Right lobe of liver (tissue), 6 donors: ENCODE data around the gene ZFP64. TPM values are rescaled to one million over a fixed set of nuclear protein-coding genes. Genes with fewer than 3 reads are reported as not detected.

Experiments
- ATAC-seq, 4 donors: fragments of 200-7000 bp; cut with Tn5 transposase; one replicate each; pipeline ENCODE4 v1.9.1; 2020; ENCODE audit warnings: mild to moderate bottlenecking in 4 of 4, moderate library complexity in 4 of 4
- DNase-seq, 3 donors: peaks; one replicate each; pipeline ENCODE4 v3.0.0-alpha.2; 2020
- H3K27ac ChIP-seq, 3 donors: fragments of 200-600 bp; one replicate each; pipeline ENCODE4 v1.8.0; 2022
- H3K27me3 ChIP-seq, 2 donors: fragments of 200-600 bp; one replicate each; pipeline ENCODE4 v1.8.0; 2022
- H3K36me3 ChIP-seq, 4 donors: fragments of 200-600 bp; sonication (generic) in 1 of 4; one replicate each; pipeline versions ENCODE4 v1.5.1 to v1.8.0; 2017 to 2022; ENCODE audit warnings: control low read depth in 1 of 4
- H3K4me1 ChIP-seq, 4 donors: fragments of 200-600 bp; sonication (generic) in 1 of 4; one replicate each; pipeline versions ENCODE4 v1.5.1 to v1.8.0; 2017 to 2022; ENCODE audit warnings: control low read depth in 1 of 4
- H3K4me3 ChIP-seq, 3 donors: fragments of 200-600 bp; one replicate each; pipeline ENCODE4 v1.8.0; 2022
- H3K9me3 ChIP-seq, 4 donors: fragments of 200-600 bp; sonication (generic) in 1 of 4; one replicate each; pipeline versions ENCODE4 v1.5.1 to v1.8.0; 2017 to 2022; ENCODE audit warnings: control low read depth in 1 of 4
- POLR2A ChIP-seq: fragments of 450-650 bp; IDR thresholded peaks from one replicate; pipeline ENCODE4 v1.6.1; 2017; ENCODE audit warnings: antibody characterized with exemption, mild to moderate bottlenecking
- whole genome bisulfite sequencing: methylation state at CpG from one replicate; pipeline ENCODE4 v1.1.6; 2018; ENCODE audit warnings: low coverage, low lambda C conversion rate; ENCODE audit not compliant: insufficient coverage; ENCODE audit errors: missing lambda C conversion rate; 5-methylcytosine and 5-hydroxymethylcytosine counted together
- intact Hi-C, 2 donors: fragments of 100-400 bp; cut with DNase I; formaldehyde crosslinking; loops; one replicate each; pipeline versions ENCODE4 v1.11.2 to v1.14.1; 2022
- total RNA-seq, 6 experiments: library from RNA; depleted of rRNA in 2 of 6; stranded (reverse); fragments of >200 nt in 2 of 6; fragmentation: NEBNext Ultra II Directional in 3 of 6; extraction: Animal tissue kit (Norgen Biotek cat#: 25700) in 3 of 6; gene quantifications; one replicate each; pipeline versions ENCODE4 v1.1.0 to v1.2.4, GENCODE V29; 2016 to 2023
- TF ChIP-seq, protein P1 (sequence below), 4 donors: fragments of 200-600 bp in 3 of 4; fragments of 450-650 bp in 1 of 4; IDR thresholded peaks; one replicate each; pipeline versions ENCODE4 v1.5.1 to v1.8.0; 2016 to 2022; ENCODE audit warnings: antibody characterized with exemption in 4 of 4, mild to moderate bottlenecking in 2 of 4
- donor health status: DM: no; HTN: yes; CAD: no.
- donor health status: DM: no; HTN: no; CAD: no.
- donor health status: DM: no; HTN: no; CAD: no.
- donor health status: DM: no; HTN: yes; CAD: no.
- donor health status: DM: no; HTN: yes; CAD: no.

The ZFP64 gene
- total RNA-seq, 6 experiments from 2014 or later, result 6.0 to 11.6 (median 7.2) TPM

DNA sequence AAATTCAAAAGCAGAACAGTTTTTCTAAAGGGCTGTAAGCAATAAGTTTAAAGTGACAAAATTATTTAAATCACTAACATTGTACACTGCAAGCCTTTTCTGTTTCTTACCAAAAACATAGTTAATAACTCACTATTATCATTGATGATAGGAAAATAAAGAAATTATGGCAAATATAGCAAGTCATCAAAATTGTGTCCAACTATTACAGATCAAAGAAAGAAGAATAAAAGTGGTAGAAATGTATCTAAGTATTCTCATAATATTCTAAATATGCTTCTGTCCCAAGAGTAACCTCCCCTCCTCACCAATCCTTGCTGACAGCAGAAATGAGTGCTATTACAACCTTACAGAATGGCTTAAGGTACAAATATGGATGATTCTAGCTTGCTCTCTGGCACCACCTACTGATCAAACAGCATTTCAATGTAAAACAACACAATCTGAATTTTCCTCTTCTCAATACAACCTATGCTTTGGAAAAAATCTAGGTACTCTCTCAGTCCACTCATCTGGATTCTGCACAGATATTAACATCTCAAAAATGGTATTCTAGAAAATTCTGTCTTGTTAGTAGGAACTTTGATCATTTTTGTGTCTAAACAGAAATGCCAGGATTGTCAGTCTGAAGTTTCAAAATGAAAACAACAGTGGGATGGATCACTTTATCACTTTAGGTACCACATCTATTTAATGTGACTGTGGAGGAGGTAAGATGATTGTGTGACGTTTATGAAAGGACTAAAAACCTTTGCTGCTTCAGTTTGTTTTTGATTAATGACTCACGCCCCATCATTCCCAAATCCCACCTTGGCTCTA, 40.9 kb downstream of the ZFP64 start:
- ATAC-seq (peak; percentile 73 to 79 (median 76)), DNase-seq (no peak)
- Histone ChIP-seq H3K9me3 (no peaks in the 10 kb centered on the region), H3K36me3 (peaks cover 0 to 7% (median 0%) of the 10 kb centered on the region in 4 donors), H3K27me3 (no peaks in the 10 kb centered on the region), H3K27ac (no peak overlapping the region), H3K4me3 (no peak overlapping the region), H3K4me1 (no peaks in the 10 kb centered on the region)
- 58% methylated on average over 2 of the region's 2 CpGs for WGBS
- no peak for TF ChIP-seq POLR2A
- TF ChIP-seq, protein P1, sequence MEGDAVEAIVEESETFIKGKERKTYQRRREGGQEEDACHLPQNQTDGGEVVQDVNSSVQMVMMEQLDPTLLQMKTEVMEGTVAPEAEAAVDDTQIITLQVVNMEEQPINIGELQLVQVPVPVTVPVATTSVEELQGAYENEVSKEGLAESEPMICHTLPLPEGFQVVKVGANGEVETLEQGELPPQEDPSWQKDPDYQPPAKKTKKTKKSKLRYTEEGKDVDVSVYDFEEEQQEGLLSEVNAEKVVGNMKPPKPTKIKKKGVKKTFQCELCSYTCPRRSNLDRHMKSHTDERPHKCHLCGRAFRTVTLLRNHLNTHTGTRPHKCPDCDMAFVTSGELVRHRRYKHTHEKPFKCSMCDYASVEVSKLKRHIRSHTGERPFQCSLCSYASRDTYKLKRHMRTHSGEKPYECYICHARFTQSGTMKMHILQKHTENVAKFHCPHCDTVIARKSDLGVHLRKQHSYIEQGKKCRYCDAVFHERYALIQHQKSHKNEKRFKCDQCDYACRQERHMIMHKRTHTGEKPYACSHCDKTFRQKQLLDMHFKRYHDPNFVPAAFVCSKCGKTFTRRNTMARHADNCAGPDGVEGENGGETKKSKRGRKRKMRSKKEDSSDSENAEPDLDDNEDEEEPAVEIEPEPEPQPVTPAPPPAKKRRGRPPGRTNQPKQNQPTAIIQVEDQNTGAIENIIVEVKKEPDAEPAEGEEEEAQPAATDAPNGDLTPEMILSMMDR (IDR thresholded peaks at IDR 0.05), result peak; percentile 59 to 81 (median 76)
- intact Hi-C loops, result no loop called here

DNA sequence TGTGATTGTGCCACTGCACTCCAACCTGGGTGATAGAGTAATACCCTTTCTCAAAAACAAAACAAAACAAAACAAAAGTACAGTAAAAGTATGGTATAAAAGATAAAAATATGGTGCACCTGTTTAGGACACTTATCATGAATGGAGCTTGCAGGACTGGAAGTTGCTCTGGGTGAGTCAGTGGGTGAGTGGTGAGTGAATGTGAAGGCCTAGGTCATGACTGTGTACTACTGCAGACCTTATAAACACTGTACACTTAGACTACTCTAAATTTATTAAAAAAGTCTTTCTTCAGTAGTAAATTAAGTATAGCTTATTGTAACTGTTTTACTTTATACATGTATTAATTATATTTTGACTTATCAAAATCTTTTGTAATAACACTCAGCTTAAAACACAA, 46.0 kb downstream of the ZFP64 start:
- no peak overlapping the region for H3K4me3 ChIP-seq
- H3K9me3 ChIP-seq, result no peaks in the 10 kb centered on the region
- intact Hi-C loops, result no loop called here
- H3K4me1 ChIP-seq, result no peaks in the 10 kb centered on the region
- no peak for DNase-seq
- H3K36me3 ChIP-seq, result no peaks in the 10 kb centered on the region
- TF ChIP-seq, protein P1 (IDR thresholded peaks at IDR 0.05), result no peak
- no peak for TF ChIP-seq POLR2A
- no peak overlapping the region for H3K27ac ChIP-seq
- H3K27me3 ChIP-seq, result no peaks in the 10 kb centered on the region
- ATAC-seq, result no peak

DNA sequence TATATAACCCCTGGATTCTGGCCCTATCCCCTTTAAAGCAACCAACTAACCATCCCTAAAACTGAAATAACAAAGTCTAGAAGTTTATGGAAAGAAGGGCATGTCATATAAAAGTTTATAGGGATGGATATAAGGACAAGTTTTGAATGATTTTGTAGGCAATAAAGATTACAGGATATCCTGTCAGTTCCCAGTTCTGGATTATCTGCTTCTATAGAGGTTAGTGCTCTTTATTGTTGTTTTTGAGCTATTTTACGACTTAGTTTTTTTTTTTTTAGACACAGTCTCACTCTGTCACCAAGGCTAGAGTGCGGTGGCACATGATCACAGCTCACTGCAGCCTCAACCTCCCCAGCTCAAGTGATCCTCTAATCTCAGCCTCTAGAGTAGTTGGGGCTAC, 48.3 kb downstream of the ZFP64 start:
- Histone ChIP-seq H3K9me3 (no peaks in the 10 kb centered on the region), H3K27me3 (no peaks in the 10 kb centered on the region), H3K36me3 (no peaks in the 10 kb centered on the region), H3K27ac (no peak overlapping the region), H3K4me1 (no peaks in the 10 kb centered on the region), H3K4me3 (no peak overlapping the region)
- intact Hi-C loops, result no loop called here
- TF ChIP-seq, protein P1 (IDR thresholded peaks at IDR 0.05), result no peak
- TF ChIP-seq POLR2A, result no peak
- 60% methylated on average over 2 of the region's 2 CpGs for WGBS
- ATAC-seq (no peak), DNase-seq (no peak)

DNA sequence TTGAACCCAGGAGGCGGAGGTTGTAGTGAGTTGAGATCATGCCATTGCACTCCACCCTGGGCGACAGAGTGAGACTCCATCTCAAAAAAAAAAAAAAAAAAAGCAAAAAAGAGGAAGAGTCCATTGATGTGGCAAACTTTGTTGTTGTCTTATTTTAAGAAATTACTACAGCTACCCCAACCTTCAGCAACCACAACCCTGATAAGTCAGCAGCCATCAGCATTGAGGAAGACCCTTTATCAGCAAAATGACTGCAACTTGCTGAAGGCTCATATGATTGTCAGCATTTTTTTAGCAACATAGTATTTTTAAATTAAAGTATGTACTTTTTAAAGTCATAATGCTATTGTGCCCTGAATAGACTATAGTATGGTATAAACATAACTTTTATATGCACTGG, 48.8 kb downstream of the ZFP64 start:
- TF ChIP-seq, protein P1 (IDR thresholded peaks at IDR 0.05), result no peak
- TF ChIP-seq POLR2A, result no peak

More for the DNA sequence above, 48.8 kb downstream of the ZFP64 start:
- H3K9me3 ChIP-seq, result no peaks in the 10 kb centered on the region
- no peak overlapping the region for H3K27ac ChIP-seq
- no peak for ATAC-seq
- H3K4me1 ChIP-seq, result no peaks in the 10 kb centered on the region
- H3K4me3 ChIP-seq, result no peak overlapping the region
- no peaks in the 10 kb centered on the region for H3K36me3 ChIP-seq
- intact Hi-C loops, result no loop called here
- 40% methylated on average over 1 of the region's 2 CpGs for WGBS
- no peak for DNase-seq
- no peaks in the 10 kb centered on the region for H3K27me3 ChIP-seq
